Upper lobe of left lung (tissue), 4 donors: Measurements from ENCODE around the gene GEMIN8.

ENCODE experiments used
- EP300 ChIP-seq, 4 donors: sonication (generic); formaldehyde crosslinking; IDR thresholded peaks; one replicate each; pipeline ENCODE4 v1.5.1; 2017; ENCODE audit warnings: antibody characterized with exemption in 4 of 4, control low read depth in 2 of 4
- POLR2A ChIP-seq, 4 donors: fragments of 450-650 bp; IDR thresholded peaks; one replicate each; pipeline ENCODE4 v1.5.1; 2016 to 2017; ENCODE audit warnings: antibody characterized with exemption in 4 of 4, mild to moderate bottlenecking in 2 of 4
- POLR2AphosphoS5 ChIP-seq, 2 donors: sonication (generic); formaldehyde crosslinking; IDR thresholded peaks; one replicate each; pipeline ENCODE4 v1.5.1; 2017; ENCODE audit warnings: antibody characterized with exemption in 2 of 2
- TF ChIP-seq, protein P1 (sequence below), 6 experiments: fragments of 450-650 bp in 4 of 6; fragments of 200-600 bp in 2 of 6; sonication (generic) in 2 of 6; IDR thresholded peaks; one replicate each; pipeline ENCODE4 v1.5.1; 2016 to 2019; ENCODE audit warnings: antibody characterized with exemption in 6 of 6

DNA sequence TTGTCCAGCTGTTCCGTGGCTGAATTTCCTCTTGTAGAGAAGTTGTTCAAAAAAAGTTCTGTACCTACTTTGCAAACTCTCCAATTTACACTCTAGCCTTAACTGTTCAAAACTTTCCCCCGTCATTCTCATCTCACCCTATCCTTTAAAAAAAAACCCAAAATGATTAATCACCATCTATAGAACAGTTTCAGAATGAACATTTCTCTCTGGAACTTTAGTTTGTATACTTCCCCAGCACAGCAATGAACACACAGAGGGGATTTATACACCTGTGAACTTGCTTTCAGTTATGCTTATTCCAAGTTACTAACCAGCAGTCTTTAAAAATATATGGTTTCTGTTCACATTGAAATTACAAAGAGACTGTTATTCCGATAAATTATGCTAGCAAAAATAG lies 1.2 kb downstream of the GEMIN8 start:
- no peak for TF ChIP-seq POLR2A (IDR thresholded peaks at IDR 0.05)
- TF ChIP-seq, protein P1, sequence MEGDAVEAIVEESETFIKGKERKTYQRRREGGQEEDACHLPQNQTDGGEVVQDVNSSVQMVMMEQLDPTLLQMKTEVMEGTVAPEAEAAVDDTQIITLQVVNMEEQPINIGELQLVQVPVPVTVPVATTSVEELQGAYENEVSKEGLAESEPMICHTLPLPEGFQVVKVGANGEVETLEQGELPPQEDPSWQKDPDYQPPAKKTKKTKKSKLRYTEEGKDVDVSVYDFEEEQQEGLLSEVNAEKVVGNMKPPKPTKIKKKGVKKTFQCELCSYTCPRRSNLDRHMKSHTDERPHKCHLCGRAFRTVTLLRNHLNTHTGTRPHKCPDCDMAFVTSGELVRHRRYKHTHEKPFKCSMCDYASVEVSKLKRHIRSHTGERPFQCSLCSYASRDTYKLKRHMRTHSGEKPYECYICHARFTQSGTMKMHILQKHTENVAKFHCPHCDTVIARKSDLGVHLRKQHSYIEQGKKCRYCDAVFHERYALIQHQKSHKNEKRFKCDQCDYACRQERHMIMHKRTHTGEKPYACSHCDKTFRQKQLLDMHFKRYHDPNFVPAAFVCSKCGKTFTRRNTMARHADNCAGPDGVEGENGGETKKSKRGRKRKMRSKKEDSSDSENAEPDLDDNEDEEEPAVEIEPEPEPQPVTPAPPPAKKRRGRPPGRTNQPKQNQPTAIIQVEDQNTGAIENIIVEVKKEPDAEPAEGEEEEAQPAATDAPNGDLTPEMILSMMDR (IDR thresholded peaks at IDR 0.05), result no peak
- no peak for TF ChIP-seq POLR2AphosphoS5 (IDR thresholded peaks at IDR 0.05)
- no peak for TF ChIP-seq EP300 (IDR thresholded peaks at IDR 0.05)
